A549 (cell line): Measurements from ENCODE around the gene OTOG. TPM values are rescaled to one million over a fixed set of nuclear protein-coding genes. Genes with fewer than 3 reads are reported as not detected.

Source experiments
- ATAC-seq, 2 experiments: fragments of 200-7000 bp in 1 of 2; fragments of >200 bp in 1 of 2; cut with Nextera tagmentation in 1 of 2; cut with Tn5 transposase in 1 of 2; 3 replicates each; pipeline versions ENCODE4 v1.8.0 to v1.9.1; 2018 to 2020; ENCODE audit warnings: mild to moderate bottlenecking in 1 of 2, moderate library complexity in 1 of 2
- CTCF ChIA-PET: fragments of 300-600 bp; sonication (Branson Sonifier 250); formaldehyde crosslinking; extraction: SDS; loops from one replicate; lab custom pipeline; 2021; ENCODE audit warnings: antibody characterized with exemption, inconsistent platforms; lab: Yijun Ruan, JAX
- POLR2A ChIA-PET: fragments of 350-600 bp; formaldehyde crosslinking; extraction: SDS; loops from one replicate; lab custom pipeline; 2021; ENCODE audit warnings: antibody characterized with exemption, inconsistent platforms; lab: Yijun Ruan, JAX
- DNase-seq, 2 experiments: peaks; one replicate each; pipeline versions ENCODE4 v3.0.0 to v3.0.0-alpha.2; 2011 to 2016; ENCODE audit warnings: low read depth in 1 of 2, low spot score in 1 of 2
- FAIRE-seq: peaks from 2 replicates; lab custom pipeline; 2011; peaks lifted over from hg19 to GRCh38; lab: Jason Lieb, UNC
- H3K27ac ChIP-seq, 2 experiments: fragments of >200 bp; sonication (Bioruptor Twin); formaldehyde crosslinking; 3 replicates each; pipeline ENCODE4 v1.5.1; 2016 to 2017
- H3K4me1 ChIP-seq: fragments of >200 bp; sonication (Bioruptor Twin); formaldehyde crosslinking; 3 replicates; pipeline ENCODE4 v1.6.1; 2016
- H3K4me2 ChIP-seq: fragments of >200 bp; sonication (Bioruptor Twin); formaldehyde crosslinking; 3 replicates; pipeline ENCODE4 v1.6.1; 2016
- H3K4me3 ChIP-seq: fragments of >200 bp; sonication (Bioruptor Twin); formaldehyde crosslinking; 3 replicates; pipeline ENCODE4 v1.5.1; 2016
- H3K9me3 ChIP-seq: fragments of >200 bp; sonication (Bioruptor Twin); formaldehyde crosslinking; 3 replicates; pipeline ENCODE4 v1.6.1; 2016
- CHD2 ChIP-seq: fragments of 150-350 bp; IDR thresholded peaks from 2 replicates; pipeline ENCODE4 v1.6.1; 2014; ENCODE audit warnings: low read length; ENCODE audit not compliant: partially characterized antibody
- E2F6 ChIP-seq: IDR thresholded peaks from 2 replicates; pipeline ENCODE4 v1.6.1; 2012; ENCODE audit warnings: low read depth, borderline replicate concordance
- ELK1 ChIP-seq: fragments of 150-350 bp; IDR thresholded peaks from 2 replicates; pipeline ENCODE4 v1.6.1; 2014; ENCODE audit warnings: low read depth, mild to moderate bottlenecking, low read length
- FOXS1 ChIP-seq: fragments of 250-450 bp; sonication (Bioruptor Pico); IDR thresholded peaks from 2 replicates; pipeline ENCODE4 v1.5.0; 2020; ENCODE audit warnings: mild to moderate bottlenecking, moderate library complexity
- HDAC2 ChIP-seq: fragments of 200-600 bp; sonication (generic); IDR thresholded peaks from 2 replicates; pipeline ENCODE4 v1.6.1; 2016
- HES2 ChIP-seq: fragments of >200 bp; sonication (Bioruptor Twin); formaldehyde crosslinking; IDR thresholded peaks from 2 replicates; pipeline ENCODE4 v1.6.1; 2016
- HEYL ChIP-seq: fragments of 250-450 bp; sonication (Bioruptor Pico); IDR thresholded peaks from 2 replicates; pipeline ENCODE4 v1.8.0; 2021; ENCODE audit warnings: mild to moderate bottlenecking, moderate library complexity
- JUN ChIP-seq, 2 experiments: fragments of >200 bp; sonication (Bioruptor Twin); formaldehyde crosslinking; IDR thresholded peaks; 2 replicates in 1 of 2; 3 replicates in 1 of 2; pipeline ENCODE4 v1.6.1; 2016 to 2017
- JUNB ChIP-seq: fragments of >200 bp; sonication (Bioruptor Twin); formaldehyde crosslinking; IDR thresholded peaks from 2 replicates; pipeline ENCODE4 v1.6.1; 2016
- KDM1A ChIP-seq: fragments of 200-600 bp; sonication (generic); IDR thresholded peaks from 2 replicates; pipeline ENCODE4 v1.6.1; 2016; ENCODE audit warnings: low read depth, mild to moderate bottlenecking
- MAFK ChIP-seq: fragments of 450-650 bp; IDR thresholded peaks from 2 replicates; pipeline ENCODE4 v1.6.1; 2014; ENCODE audit not compliant: partially characterized antibody
- MYC ChIP-seq: IDR thresholded peaks from 2 replicates; pipeline ENCODE4 v1.6.1; 2012; ENCODE audit warnings: mild to moderate bottlenecking, inconsistent platforms, low read length, improper control_type of control experiment, borderline replicate concordance
- NFE2L2 ChIP-seq: fragments of 150-350 bp; conservative IDR thresholded peaks from 2 replicates; pipeline ENCODE4 v1.6.1; 2014; ENCODE audit warnings: low read length
- PBX3 ChIP-seq: IDR thresholded peaks from 2 replicates; pipeline ENCODE4 v1.6.1; 2012
- RAD21 ChIP-seq, 2 experiments: fragments of >200 bp in 1 of 2; sonication (Bioruptor Twin) in 1 of 2; formaldehyde crosslinking in 1 of 2; IDR thresholded peaks in 1 of 2; conservative IDR thresholded peaks in 1 of 2; 2 replicates in 1 of 2; 3 replicates in 1 of 2; pipeline ENCODE4 v1.6.1; 2012 to 2018; ENCODE audit warnings: inconsistent platforms in 1 of 2
- RARB ChIP-seq: fragments of 250-450 bp; sonication (Bioruptor Pico); IDR thresholded peaks from 2 replicates; pipeline ENCODE4 v1.8.0; 2021; ENCODE audit warnings: mild to moderate bottlenecking, moderate library complexity
- REST ChIP-seq: fragments of 200-600 bp; sonication (generic); IDR thresholded peaks from 2 replicates; pipeline ENCODE4 v1.6.1; 2016; ENCODE audit warnings: antibody characterized with exemption, mild to moderate bottlenecking, moderate library complexity
- RFX5 ChIP-seq: fragments of 450-650 bp; IDR thresholded peaks from 2 replicates; pipeline ENCODE4 v1.7.1; 2014; ENCODE audit warnings: antibody characterized with exemption, mild to moderate bottlenecking, moderate library complexity
- TFCP2L1 ChIP-seq: fragments of 250-450 bp; sonication (Bioruptor Pico); IDR thresholded peaks from 2 replicates; pipeline ENCODE4 v1.5.0; 2021; ENCODE audit warnings: mild to moderate bottlenecking
- ZNF302 ChIP-seq: fragments of 250-450 bp; sonication (Bioruptor Pico); IDR thresholded peaks from 2 replicates; pipeline ENCODE4 v1.9.0; 2021; ENCODE audit warnings: inconsistent platforms, mild to moderate bottlenecking, moderate library complexity
- ZSCAN20 ChIP-seq: fragments of 250-450 bp; sonication (Bioruptor Pico); IDR thresholded peaks from 2 replicates; pipeline ENCODE4 v1.8.0; 2022; ENCODE audit warnings: mild to moderate bottlenecking, moderate library complexity
- WGBS: methylation state at CpG from one replicate; pipeline ENCODE4 v1.1.6; 2017; ENCODE audit errors: missing lambda C conversion rate; 5-methylcytosine and 5-hydroxymethylcytosine counted together
- polyA plus RNA-seq, 4 experiments: library from polyadenylated mRNA; depleted of rRNA in 3 of 4; stranded (reverse); fragments of >200 nt; fragmentation: RNase III in 1 of 4; extraction: RNeasy Plus Mini Kit Qiagen cat#74134 plus additional on column Dnase treatment in 1 of 4; gene quantifications; 2 replicates in 3 of 4; 3 replicates in 1 of 4; pipeline ENCODE4 v1.2.3, GENCODE V29; 2011 to 2017

OTOG gene
- polyA plus RNA-seq, 2 of the 4 experiments (the other 2 are of a cell fraction), result not detected

- ChIA-PET CTCF (interaction anchor here (2.1 kb wide), 1 partner anchor 406 kb away, joined by 5 read pairs; no protein-coding TSS in a partner anchor), POLR2A (no interaction called here)
- Histone ChIP-seq H3K4me3 (no peak overlapping the region), H3K9me3 (no peaks in the 10 kb centered on the region), H3K4me2 (no peak overlapping the region), H3K27ac (no peak overlapping the region), H3K4me1 (no peaks in the 10 kb centered on the region)
- ATAC-seq (no peak; a peak in 1 of 6 replicates), FAIRE-seq (no peak), DNase-seq (no peak)
- WGBS, result 77% methylated on average over 16 of the region's 20 CpGs
- no peak for TF ChIP-seq RFX5
- no peak for TF ChIP-seq HDAC2
- no peak for TF ChIP-seq JUN (IDR thresholded peaks at IDR 0.05)
- TF ChIP-seq RAD21 (conservative IDR thresholded peaks at IDR 0.05 in 1 of 2, IDR thresholded peaks at IDR 0.05 in 1 of 2), result no peak
- no peak for TF ChIP-seq ZSCAN20 (CRISPR knock-in tag)
- TF ChIP-seq MAFK, result no peak
- TF ChIP-seq RARB (CRISPR knock-in tag), result no peak
- no peak for TF ChIP-seq FOXS1
- TF ChIP-seq REST, result no peak
- TF ChIP-seq JUNB, result no peak
These were observed 25.9 kb downstream of the OTOG start for GRCh38 chr11:17572791-17573460.

- POLR2A ChIA-PET, result no interaction called here
- DNase-seq, result no peak
- Histone ChIP-seq H3K9me3 (no peaks in the 10 kb centered on the region), H3K4me1 (no peaks in the 10 kb centered on the region), H3K4me2 (no peak overlapping the region), H3K27ac (no peak overlapping the region), H3K4me3 (no peak overlapping the region)
- no peak for TF ChIP-seq MYC
- TF ChIP-seq ZNF302 (CRISPR knock-in tag), result no peak
- no peak for TF ChIP-seq HEYL (CRISPR knock-in tag)
- no peak for TF ChIP-seq NFE2L2
- TF ChIP-seq KDM1A, result no peak
- ATAC-seq, result no peak
- 71% methylated on average over 3 of the region's 3 CpGs for WGBS
- CTCF ChIA-PET, result interaction anchor here (2.1 kb wide), 1 partner anchor 405 kb away, joined by 5 read pairs; no protein-coding TSS in a partner anchor
- FAIRE-seq, result no peak
These were observed 26.5 kb downstream of the OTOG start for GRCh38 chr11:17573526-17573925.

- CTCF ChIA-PET, result interaction anchor here (0.8 to 2.1 kb wide), 2 partner anchors 156 to 404 kb away, joined by 3 to 5 read pairs; no protein-coding TSS in a partner anchor
- Histone ChIP-seq H3K4me1 (no peaks in the 10 kb centered on the region), H3K4me3 (no peak overlapping the region), H3K4me2 (no peak overlapping the region), H3K9me3 (no peaks in the 10 kb centered on the region), H3K27ac (no peak overlapping the region)
- no peak for DNase-seq
- 62% methylated on average over 4 of the region's 9 CpGs for WGBS
- POLR2A ChIA-PET, result no interaction called here
- TF ChIP-seq JUNB (no peak), JUN (IDR thresholded peaks at IDR 0.05) (no peak), E2F6 (no peak), PBX3 (no peak), CHD2 (no peak), ELK1 (no peak), NFE2L2 (no peak), TFCP2L1 (CRISPR knock-in tag) (no peak), HES2 (no peak)
- no peak for FAIRE-seq
- ATAC-seq, result no peak
These were observed 27.4 kb downstream of the OTOG start for GRCh38 chr11:17574141-17575091.
